Endothelial cell of umbilical vein (primary cell): Measurements from ENCODE around the gene LCOR. TPM values are rescaled to one million over a fixed set of nuclear protein-coding genes. Genes with fewer than 3 reads are reported as not detected.

Experiments
- BruUV-seq: library from RNA; stranded (reverse); fragments of 400-500 nt; replicated peaks from 2 replicates; lab custom pipeline; 2021; lab: Mats Ljungman, UMichigan
- CTCF ChIA-PET: fragments of 300-600, 350-600 bp; sonication (Branson Sonifier 250); formaldehyde crosslinking; loops from one replicate; lab custom pipeline; 2021; ENCODE audit warnings: antibody characterized with exemption, inconsistent platforms; lab: Charles Lee
- POLR2A ChIA-PET: fragments of 300-600, 350-600 bp; sonication (Branson Sonifier 250); formaldehyde crosslinking; loops from one replicate; lab custom pipeline; 2021; ENCODE audit warnings: antibody characterized with exemption, inconsistent platforms; lab: Charles Lee
- DNase-seq: peaks from one replicate; pipeline ENCODE4 v3.0.0-alpha.2; 2011; ENCODE audit warnings: low read depth, low spot score
- FAIRE-seq: peaks from 2 replicates; lab custom pipeline; 2011; peaks lifted over from hg19 to GRCh38; lab: Jason Lieb, UNC
- H2AFZ ChIP-seq: 2 replicates; pipeline ENCODE4 v1.6.0; 2012; ENCODE audit warnings: low read depth, low read length, control low read depth, inconsistent platforms
- H3K27ac ChIP-seq: 2 replicates; pipeline ENCODE4 v1.5.1; 2011; ENCODE audit warnings: low read depth, mild to moderate bottlenecking, control low read depth, low read length, moderate library complexity; ENCODE audit not compliant: insufficient read depth
- H3K27me3 ChIP-seq, 2 experiments: 2 replicates each; pipeline versions ENCODE4 v1.6.0 to v1.6.1; 2011; ENCODE audit warnings: low read length in 2 of 2, mixed read lengths in 1 of 2; ENCODE audit not compliant: control insufficient read depth in 2 of 2, insufficient read depth in 2 of 2
- H3K36me3 ChIP-seq, 2 experiments: 2 replicates in 1 of 2; 3 replicates in 1 of 2; pipeline ENCODE4 v1.5.1; 2011; ENCODE audit warnings: low read length in 2 of 2, mild to moderate bottlenecking in 1 of 2, moderate library complexity in 1 of 2; ENCODE audit not compliant: control insufficient read depth in 2 of 2, insufficient read depth in 2 of 2; ENCODE audit errors: extremely low read depth in 1 of 2
- H3K4me1 ChIP-seq: 3 replicates; pipeline ENCODE4 v1.5.1; 2011; ENCODE audit warnings: mild to moderate bottlenecking, low read length; ENCODE audit not compliant: control insufficient read depth, insufficient read depth; ENCODE audit errors: extremely low read depth
- H3K4me2 ChIP-seq: 2 replicates; pipeline ENCODE4 v1.6.1; 2011; ENCODE audit warnings: low read length, control low read depth, mixed read lengths; ENCODE audit not compliant: insufficient read depth
- H3K4me3 ChIP-seq, 3 experiments: fragments of 200-600 bp in 1 of 3; sonication (generic), shearing (Covaris generic) in 1 of 3; replicated peaks in 1 of 3; 2 replicates each; pipeline ENCODE4 v1.5.1; 2011 to 2016; ENCODE audit warnings: control low read depth in 3 of 3, low read length in 3 of 3, mild to moderate bottlenecking in 2 of 3, inconsistent platforms in 1 of 3, low read depth in 1 of 3, moderate library complexity in 1 of 3; ENCODE audit not compliant: insufficient read depth in 1 of 3
- H3K79me2 ChIP-seq: 2 replicates; pipeline ENCODE4 v1.6.0; 2012; ENCODE audit warnings: low read length, inconsistent platforms; ENCODE audit not compliant: control insufficient read depth, insufficient read depth
- H3K9ac ChIP-seq: replicated peaks from 2 replicates; pipeline ENCODE3; 2011; ENCODE audit warnings: low read length, control low read depth; ENCODE audit not compliant: insufficient read depth; ENCODE audit errors: extremely low read depth
- H3K9me1 ChIP-seq: replicated peaks from 3 replicates; pipeline ENCODE4 v1.6.0; 2011; ENCODE audit warnings: mild to moderate bottlenecking, low read length; ENCODE audit not compliant: control insufficient read depth, insufficient read depth; ENCODE audit errors: extremely low read depth
- H3K9me3 ChIP-seq: replicated peaks from 2 replicates; pipeline ENCODE4 v1.5.1; 2012; ENCODE audit warnings: low read length, inconsistent platforms; ENCODE audit not compliant: control insufficient read depth, insufficient read depth
- H4K20me1 ChIP-seq: replicated peaks from 2 replicates; pipeline ENCODE3; 2011; ENCODE audit warnings: mild to moderate bottlenecking, low read length; ENCODE audit not compliant: control insufficient read depth, insufficient read depth; ENCODE audit errors: extremely low read depth
- EZH2 ChIP-seq: IDR thresholded peaks from 2 replicates; pipeline ENCODE4 v1.6.1; 2012; ENCODE audit warnings: borderline replicate concordance, low read depth, mild to moderate bottlenecking, moderate library complexity, low read length, inconsistent platforms; ENCODE audit not compliant: severe bottlenecking
- FOS ChIP-seq: IDR thresholded peaks from 2 replicates; pipeline ENCODE4 v1.6.1; 2011; ENCODE audit warnings: mild to moderate bottlenecking, low read length, moderate library complexity, borderline replicate concordance; ENCODE audit not compliant: insufficient read depth
- GATA2 ChIP-seq: IDR thresholded peaks from 2 replicates; pipeline ENCODE4 v1.7.0; 2011; ENCODE audit warnings: low read depth, mild to moderate bottlenecking, moderate library complexity, mixed read lengths, low read length; ENCODE audit not compliant: insufficient read length, insufficient read depth
- JUN ChIP-seq: IDR thresholded peaks from 2 replicates; pipeline ENCODE4 v1.6.1; 2011; ENCODE audit warnings: borderline replicate concordance, low read depth; ENCODE audit not compliant: insufficient read length, insufficient read depth
- MYC ChIP-seq: IDR thresholded peaks from one replicate; pipeline ENCODE4 v1.6.1; 2011; ENCODE audit warnings: mild to moderate bottlenecking, low read depth, low read length
- POLR2A ChIP-seq: IDR thresholded peaks from 2 replicates; pipeline ENCODE4 v1.6.1; 2012; ENCODE audit warnings: low read depth, mild to moderate bottlenecking, control low read depth, low read length
- POLR2AphosphoS5 ChIP-seq: IDR thresholded peaks from 2 replicates; pipeline ENCODE4 v1.6.1; 2012; ENCODE audit warnings: low read depth, mild to moderate bottlenecking, control low read depth, low read length, moderate library complexity; ENCODE audit not compliant: insufficient read depth
- dilution Hi-C: fragments of 300-500 bp; cut with MboI; formaldehyde crosslinking; loops from one replicate; pipeline ENCODE4 v1.15.0; 2019; ENCODE audit warnings: low sequenced_read_pairs; ENCODE audit not compliant: extremely low pct_ligation_motif_present
- intact Hi-C: fragments of 100-400 bp; cut with micrococcal nuclease; formaldehyde crosslinking; loops from one replicate; pipeline ENCODE4 v1.10.0; 2022
- polyA plus RNA-seq, 4 experiments: library from polyadenylated mRNA; depleted of rRNA in 3 of 4; stranded (reverse) in 3 of 4; unstranded in 1 of 4; fragments of >200 nt; gene quantifications; 2 replicates each; pipeline versions ENCODE4 v1.2.1 to v1.2.3, GENCODE V29; 2011 to 2012; ENCODE audit warnings: missing spikeins in 1 of 4
- total RNA-seq: library from RNA; stranded (reverse); gene quantifications from 2 replicates; pipeline ENCODE4 v1.2.3, GENCODE V29; 2021
- TF ChIP-seq, protein P1 (sequence below), 2 donors: IDR thresholded peaks; 1 replicate in 1 of 2; 2 replicates in 1 of 2; pipeline ENCODE4 v1.5.1; 2011; ENCODE audit warnings: low read length in 2 of 2, mild to moderate bottlenecking in 2 of 2, moderate library complexity in 2 of 2, control low read depth in 1 of 2, inconsistent platforms in 1 of 2, low read depth in 1 of 2; ENCODE audit not compliant: insufficient read depth in 1 of 2; ENCODE audit errors: extremely low read depth in 1 of 2
- TF ChIP-seq, protein P2 (sequence below): IDR thresholded peaks from 2 replicates; pipeline ENCODE4 v1.6.1; 2011; ENCODE audit not compliant: insufficient read depth, insufficient read length

LCOR gene
- total and polyA plus RNA-seq, 2 donors (not counting 3 experiments of a cell fraction or from before 2014, with no cell fraction given), result 11.6 to 39.0 TPM

- Histone ChIP-seq H2AFZ (no peak overlapping the region), H3K79me2 (no peaks in the 10 kb centered on the region), H3K27me3 (no peaks in the 10 kb centered on the region), H3K4me2 (no peak overlapping the region), H3K4me1 (no peaks in the 10 kb centered on the region), H3K9ac (no peak overlapping the region), H3K9me1 (peaks cover 2% of the 10 kb centered on the region), H3K9me3 (no peaks in the 10 kb centered on the region), H4K20me1 (peaks cover 8% of the 10 kb centered on the region), H3K4me3 (no peak overlapping the region), H3K27ac (no peak overlapping the region), H3K36me3 (peaks cover 5 to 14% of the 10 kb centered on the region in 2 experiments)
- intact Hi-C loops (no loop called here), dilution Hi-C loops (no loop called here)
- no TSS peak for BruUV-seq
- TF ChIP-seq, protein P1, sequence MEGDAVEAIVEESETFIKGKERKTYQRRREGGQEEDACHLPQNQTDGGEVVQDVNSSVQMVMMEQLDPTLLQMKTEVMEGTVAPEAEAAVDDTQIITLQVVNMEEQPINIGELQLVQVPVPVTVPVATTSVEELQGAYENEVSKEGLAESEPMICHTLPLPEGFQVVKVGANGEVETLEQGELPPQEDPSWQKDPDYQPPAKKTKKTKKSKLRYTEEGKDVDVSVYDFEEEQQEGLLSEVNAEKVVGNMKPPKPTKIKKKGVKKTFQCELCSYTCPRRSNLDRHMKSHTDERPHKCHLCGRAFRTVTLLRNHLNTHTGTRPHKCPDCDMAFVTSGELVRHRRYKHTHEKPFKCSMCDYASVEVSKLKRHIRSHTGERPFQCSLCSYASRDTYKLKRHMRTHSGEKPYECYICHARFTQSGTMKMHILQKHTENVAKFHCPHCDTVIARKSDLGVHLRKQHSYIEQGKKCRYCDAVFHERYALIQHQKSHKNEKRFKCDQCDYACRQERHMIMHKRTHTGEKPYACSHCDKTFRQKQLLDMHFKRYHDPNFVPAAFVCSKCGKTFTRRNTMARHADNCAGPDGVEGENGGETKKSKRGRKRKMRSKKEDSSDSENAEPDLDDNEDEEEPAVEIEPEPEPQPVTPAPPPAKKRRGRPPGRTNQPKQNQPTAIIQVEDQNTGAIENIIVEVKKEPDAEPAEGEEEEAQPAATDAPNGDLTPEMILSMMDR (IDR thresholded peaks at IDR 0.05; ENCODE audit: extremely low read depth in 1 of 2, insufficient read depth in 1 of 2, low read depth in 1 of 2, low read length in 2 of 2), result no peak
- TF ChIP-seq, protein P2, sequence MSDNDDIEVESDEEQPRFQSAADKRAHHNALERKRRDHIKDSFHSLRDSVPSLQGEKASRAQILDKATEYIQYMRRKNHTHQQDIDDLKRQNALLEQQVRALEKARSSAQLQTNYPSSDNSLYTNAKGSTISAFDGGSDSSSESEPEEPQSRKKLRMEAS, result no peak
- no peak for TF ChIP-seq MYC
- TF ChIP-seq JUN, result no peak
- TF ChIP-seq FOS, result no peak
- no peak for TF ChIP-seq EZH2
- TF ChIP-seq POLR2AphosphoS5, result no peak
- TF ChIP-seq POLR2A, result no peak
- TF ChIP-seq GATA2, result no peak
- DNase-seq (no peak), FAIRE-seq (no peak)
- ChIA-PET POLR2A (no interaction called here), CTCF (interaction anchor here (1.5 kb wide), 1 partner anchor 14 kb away, joined by 4 read pairs; no protein-coding TSS in a partner anchor)
These were observed 119.9 kb downstream of the LCOR start for GRCh38 chr10:96951954-96952353.
